GM19025 (cell line): ENCODE measurements around the gene TAF4B.
"Not testable (repeated sequence)": the region's sequence is repeated elsewhere in the genome, so short reads cannot be mapped to it uniquely, and the experiment has no call there.

Experiments used
- ATAC-seq: cut with Tn5 transposase; IDR thresholded peaks from one replicate; pipeline ENCODE4 v1.9.1; 2021; ENCODE audit warnings: mild to moderate bottlenecking, low read depth, moderate library complexity; ENCODE audit not compliant: unreplicated experiment

TAF4B gene

GRCh38 chr18:26367425-26367824 lies 141.2 kb downstream of the TAF4B start:
- no peak for ATAC-seq

- no peak for ATAC-seq
These were observed 143.8 kb downstream of the TAF4B start for GRCh38 chr18:26370037-26370436.

GRCh38 chr18:26376105-26376504 lies 149.9 kb downstream of the TAF4B start:
- no peak for ATAC-seq

GRCh38 chr18:26378701-26379100 lies 152.5 kb downstream of the TAF4B start:
- no peak for ATAC-seq

GRCh38 chr18:26381555-26381954 lies 155.3 kb downstream of the TAF4B start:
- ATAC-seq = not testable (repeated sequence)

- ATAC-seq = no peak
These were observed 157.4 kb downstream of the TAF4B start for GRCh38 chr18:26383454-26384270.

GRCh38 chr18:26386002-26386401 lies 159.8 kb downstream of the TAF4B start:
- no peak for ATAC-seq

GRCh38 chr18:26386441-26386840 lies 160.2 kb downstream of the TAF4B start:
- ATAC-seq = no peak

GRCh38 chr18:26394047-26394654 lies 167.9 kb downstream of the TAF4B start:
- no peak for ATAC-seq

GRCh38 chr18:26397019-26397418 lies 170.8 kb downstream of the TAF4B start:
- ATAC-seq = no peak

- no peak for ATAC-seq
These were observed 177.2 kb downstream of the TAF4B start for GRCh38 chr18:26403491-26403890.

GRCh38 chr18:26405190-26405801 lies 179.1 kb downstream of the TAF4B start:
- ATAC-seq = peak; percentile 94

GRCh38 chr18:26406324-26406723 lies 180.1 kb downstream of the TAF4B start:
- no peak for ATAC-seq

- ATAC-seq = no peak
These were observed 180.7 kb downstream of the TAF4B start for GRCh38 chr18:26406854-26407517.

GRCh38 chr18:26407736-26408601 lies 181.7 kb downstream of the TAF4B start:
- ATAC-seq = no peak

GRCh38 chr18:26409091-26409490 lies 182.8 kb downstream of the TAF4B start:
- ATAC-seq = no peak

- ATAC-seq = no peak
These were observed 188.7 kb downstream of the TAF4B start for GRCh38 chr18:26414901-26415440.

GRCh38 chr18:26415631-26416030 lies 189.4 kb downstream of the TAF4B start:
- no peak for ATAC-seq

- ATAC-seq = no peak
These were observed 190.5 kb downstream of the TAF4B start for GRCh38 chr18:26416652-26417150.

GRCh38 chr18:26417190-26417589 lies 190.9 kb downstream of the TAF4B start:
- ATAC-seq = no peak
